Measurements from ENCODE around the gene RELN. TPM values are rescaled to one million over a fixed set of nuclear protein-coding genes. Genes with fewer than 3 reads are reported as not detected.

Gene RELN
- total and polyA plus RNA-seq, 2 of the 13 experiments (the other 11 are each of a cell fraction or from before 2014, with no cell fraction given) = 315 to 332 TPM

DNA sequence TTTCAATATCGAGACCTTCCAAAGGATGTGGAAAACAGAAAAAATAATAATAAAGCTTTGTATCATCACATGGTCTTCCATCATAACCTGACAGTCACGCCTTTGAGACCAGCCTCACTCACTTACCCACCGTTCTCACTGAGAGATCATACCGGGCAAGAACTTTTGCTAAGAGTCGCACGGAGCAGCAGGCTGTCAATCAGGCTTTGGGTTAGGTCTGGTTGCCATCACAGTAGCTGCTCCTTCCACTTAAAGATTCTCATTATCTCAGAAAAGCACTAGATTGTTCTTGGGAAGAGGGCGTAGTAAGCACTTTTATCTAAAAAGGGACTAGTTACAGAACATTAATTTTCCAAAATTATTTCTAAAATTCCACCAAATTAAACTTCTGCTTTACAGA is 2.0 kb downstream of the RELN start (continued):
- 0 out of 2 replicates have a peak, but pooled peaks have one; percentile 25 for TF ChIP-seq PHF8 (CRISPR knock-in tag; IDR thresholded peaks at IDR 0.05)
- peak; percentile 14 for TF ChIP-seq RBFOX2 (IDR thresholded peaks at IDR 0.05; ENCODE audit: low read depth, low read length)
- TF ChIP-seq ZNF724P (CRISPR knock-in tag; IDR thresholded peaks at IDR 0.05; ENCODE audit: borderline replicate concordance) = no peak
- TF ChIP-seq ZNF570 (CRISPR knock-in tag; IDR thresholded peaks at IDR 0.05; ENCODE audit: borderline replicate concordance) = no peak
- TF ChIP-seq, protein P1, sequence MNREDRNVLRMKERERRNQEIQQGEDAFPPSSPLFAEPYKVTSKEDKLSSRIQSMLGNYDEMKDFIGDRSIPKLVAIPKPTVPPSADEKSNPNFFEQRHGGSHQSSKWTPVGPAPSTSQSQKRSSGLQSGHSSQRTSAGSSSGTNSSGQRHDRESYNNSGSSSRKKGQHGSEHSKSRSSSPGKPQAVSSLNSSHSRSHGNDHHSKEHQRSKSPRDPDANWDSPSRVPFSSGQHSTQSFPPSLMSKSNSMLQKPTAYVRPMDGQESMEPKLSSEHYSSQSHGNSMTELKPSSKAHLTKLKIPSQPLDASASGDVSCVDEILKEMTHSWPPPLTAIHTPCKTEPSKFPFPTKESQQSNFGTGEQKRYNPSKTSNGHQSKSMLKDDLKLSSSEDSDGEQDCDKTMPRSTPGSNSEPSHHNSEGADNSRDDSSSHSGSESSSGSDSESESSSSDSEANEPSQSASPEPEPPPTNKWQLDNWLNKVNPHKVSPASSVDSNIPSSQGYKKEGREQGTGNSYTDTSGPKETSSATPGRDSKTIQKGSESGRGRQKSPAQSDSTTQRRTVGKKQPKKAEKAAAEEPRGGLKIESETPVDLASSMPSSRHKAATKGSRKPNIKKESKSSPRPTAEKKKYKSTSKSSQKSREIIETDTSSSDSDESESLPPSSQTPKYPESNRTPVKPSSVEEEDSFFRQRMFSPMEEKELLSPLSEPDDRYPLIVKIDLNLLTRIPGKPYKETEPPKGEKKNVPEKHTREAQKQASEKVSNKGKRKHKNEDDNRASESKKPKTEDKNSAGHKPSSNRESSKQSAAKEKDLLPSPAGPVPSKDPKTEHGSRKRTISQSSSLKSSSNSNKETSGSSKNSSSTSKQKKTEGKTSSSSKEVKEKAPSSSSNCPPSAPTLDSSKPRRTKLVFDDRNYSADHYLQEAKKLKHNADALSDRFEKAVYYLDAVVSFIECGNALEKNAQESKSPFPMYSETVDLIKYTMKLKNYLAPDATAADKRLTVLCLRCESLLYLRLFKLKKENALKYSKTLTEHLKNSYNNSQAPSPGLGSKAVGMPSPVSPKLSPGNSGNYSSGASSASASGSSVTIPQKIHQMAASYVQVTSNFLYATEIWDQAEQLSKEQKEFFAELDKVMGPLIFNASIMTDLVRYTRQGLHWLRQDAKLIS (CRISPR knock-in tag; IDR thresholded peaks at IDR 0.05) = no peak
- peak; percentile 81 for TF ChIP-seq KMT2A (CRISPR knock-in tag; IDR thresholded peaks at IDR 0.05)
- 0 out of 2 replicates have a peak, but pooled peaks have one; percentile 23 for TF ChIP-seq ZNF292 (CRISPR knock-in tag; IDR thresholded peaks at IDR 0.05; ENCODE audit: borderline replicate concordance, low read depth)
- no peak for TF ChIP-seq FOSL2 (CRISPR knock-in tag; IDR thresholded peaks at IDR 0.05)
- no peak for TF ChIP-seq ZMYM2 (CRISPR knock-in tag; IDR thresholded peaks at IDR 0.05)
- TF ChIP-seq ELF3 (CRISPR knock-in tag; IDR thresholded peaks at IDR 0.05) = no peak
- TF ChIP-seq ZNF713 (CRISPR knock-in tag; IDR thresholded peaks at IDR 0.05) = no peak
- no peak for TF ChIP-seq TEAD3 (CRISPR knock-in tag; optimal IDR thresholded peaks at IDR 0.05; ENCODE audit: borderline replicate concordance)
- TF ChIP-seq, protein P2, sequence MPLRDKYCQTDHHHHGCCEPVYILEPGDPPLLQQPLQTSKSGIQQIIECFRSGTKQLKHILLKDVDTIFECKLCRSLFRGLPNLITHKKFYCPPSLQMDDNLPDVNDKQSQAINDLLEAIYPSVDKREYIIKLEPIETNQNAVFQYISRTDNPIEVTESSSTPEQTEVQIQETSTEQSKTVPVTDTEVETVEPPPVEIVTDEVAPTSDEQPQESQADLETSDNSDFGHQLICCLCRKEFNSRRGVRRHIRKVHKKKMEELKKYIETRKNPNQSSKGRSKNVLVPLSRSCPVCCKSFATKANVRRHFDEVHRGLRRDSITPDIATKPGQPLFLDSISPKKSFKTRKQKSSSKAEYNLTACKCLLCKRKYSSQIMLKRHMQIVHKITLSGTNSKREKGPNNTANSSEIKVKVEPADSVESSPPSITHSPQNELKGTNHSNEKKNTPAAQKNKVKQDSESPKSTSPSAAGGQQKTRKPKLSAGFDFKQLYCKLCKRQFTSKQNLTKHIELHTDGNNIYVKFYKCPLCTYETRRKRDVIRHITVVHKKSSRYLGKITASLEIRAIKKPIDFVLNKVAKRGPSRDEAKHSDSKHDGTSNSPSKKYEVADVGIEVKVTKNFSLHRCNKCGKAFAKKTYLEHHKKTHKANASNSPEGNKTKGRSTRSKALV (CRISPR knock-in tag; IDR thresholded peaks at IDR 0.05) = 0 out of 2 replicates have a peak, but pooled peaks have one; percentile 23
- no peak for TF ChIP-seq NFKB2 (CRISPR knock-in tag; IDR thresholded peaks at IDR 0.05; ENCODE audit: borderline replicate concordance)
- peak; percentile 36 for TF ChIP-seq RBM22 (optimal IDR thresholded peaks at IDR 0.05; ENCODE audit: low read length)
- peak; percentile 24; the same call in 1 of the 2 replicates for TF ChIP-seq TAF1 (CRISPR knock-in tag; IDR thresholded peaks at IDR 0.05)
- TF ChIP-seq ZFP90 (CRISPR knock-in tag; IDR thresholded peaks at IDR 0.05; ENCODE audit: borderline replicate concordance) = no peak
- TF ChIP-seq CC2D1A (CRISPR knock-in tag; IDR thresholded peaks at IDR 0.05) = no peak
- TF ChIP-seq U2AF1 (optimal IDR thresholded peaks at IDR 0.05; ENCODE audit: low read depth, low read length) = no peak
- TF ChIP-seq, protein P3, sequence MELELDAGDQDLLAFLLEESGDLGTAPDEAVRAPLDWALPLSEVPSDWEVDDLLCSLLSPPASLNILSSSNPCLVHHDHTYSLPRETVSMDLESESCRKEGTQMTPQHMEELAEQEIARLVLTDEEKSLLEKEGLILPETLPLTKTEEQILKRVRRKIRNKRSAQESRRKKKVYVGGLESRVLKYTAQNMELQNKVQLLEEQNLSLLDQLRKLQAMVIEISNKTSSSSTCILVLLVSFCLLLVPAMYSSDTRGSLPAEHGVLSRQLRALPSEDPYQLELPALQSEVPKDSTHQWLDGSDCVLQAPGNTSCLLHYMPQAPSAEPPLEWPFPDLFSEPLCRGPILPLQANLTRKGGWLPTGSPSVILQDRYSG (CRISPR knock-in tag; IDR thresholded peaks at IDR 0.05) = no peak
- no peak for TF ChIP-seq RARA (CRISPR knock-in tag; IDR thresholded peaks at IDR 0.05)
- TF ChIP-seq, protein P4, sequence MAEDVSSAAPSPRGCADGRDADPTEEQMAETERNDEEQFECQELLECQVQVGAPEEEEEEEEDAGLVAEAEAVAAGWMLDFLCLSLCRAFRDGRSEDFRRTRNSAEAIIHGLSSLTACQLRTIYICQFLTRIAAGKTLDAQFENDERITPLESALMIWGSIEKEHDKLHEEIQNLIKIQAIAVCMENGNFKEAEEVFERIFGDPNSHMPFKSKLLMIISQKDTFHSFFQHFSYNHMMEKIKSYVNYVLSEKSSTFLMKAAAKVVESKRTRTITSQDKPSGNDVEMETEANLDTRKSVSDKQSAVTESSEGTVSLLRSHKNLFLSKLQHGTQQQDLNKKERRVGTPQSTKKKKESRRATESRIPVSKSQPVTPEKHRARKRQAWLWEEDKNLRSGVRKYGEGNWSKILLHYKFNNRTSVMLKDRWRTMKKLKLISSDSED (CRISPR knock-in tag; IDR thresholded peaks at IDR 0.05) = no peak
